Raji (cell line): Measurements from ENCODE around the gene FKBP15.

Source experiments
- POLR2A ChIP-seq: IDR thresholded peaks from 2 replicates; pipeline ENCODE4 v1.6.1; 2011; ENCODE audit warnings: low read depth, low read length, control low read depth; ENCODE audit not compliant: insufficient read depth

FKBP15 gene

GRCh38 chr9:113221003-113221799, at the start of gene FKBP15, which contains the start of gene SLC31A1:
Gene FKBP15, minus strand, starts transcription at chr9:113221277. Its CDS starts 34 bp downstream, at chr9:113221243.
Gene SLC31A1, plus strand, starts transcription at chr9:113221544. Its CDS starts 34,605 bp downstream, at chr9:113256149.
- TF ChIP-seq POLR2A = peak; percentile 86

- TF ChIP-seq POLR2A = no peak
Observed at GRCh38 chr9:113269871-113270270, 48.8 kb upstream of the FKBP15 start.

GRCh38 chr9:113269355-113269754, 48.3 kb upstream of the FKBP15 start:
- no peak for TF ChIP-seq POLR2A

GRCh38 chr9:113267911-113268566, 47.0 kb upstream of the FKBP15 start:
- TF ChIP-seq POLR2A = no peak

GRCh38 chr9:113266174-113266573, 45.1 kb upstream of the FKBP15 start:
- no peak for TF ChIP-seq POLR2A

- no peak for TF ChIP-seq POLR2A
Observed at GRCh38 chr9:113261917-113262671, 41.0 kb upstream of the FKBP15 start.

- TF ChIP-seq POLR2A = no peak
Observed at GRCh38 chr9:113258282-113258681, 37.2 kb upstream of the FKBP15 start.

- TF ChIP-seq POLR2A = no peak
Observed at GRCh38 chr9:113257863-113258262, 36.8 kb upstream of the FKBP15 start.

- no peak for TF ChIP-seq POLR2A
Observed at GRCh38 chr9:113255438-113255837, 34.4 kb upstream of the FKBP15 start.

- no peak for TF ChIP-seq POLR2A
Observed at GRCh38 chr9:113254991-113255390, 33.9 kb upstream of the FKBP15 start.

- no peak for TF ChIP-seq POLR2A
Observed at GRCh38 chr9:113250807-113251206, 29.7 kb upstream of the FKBP15 start.

- TF ChIP-seq POLR2A = no peak
Observed at GRCh38 chr9:113247640-113248039, 26.6 kb upstream of the FKBP15 start.

GRCh38 chr9:113246928-113247327, 25.9 kb upstream of the FKBP15 start:
- TF ChIP-seq POLR2A = no peak

GRCh38 chr9:113245894-113246293, 24.8 kb upstream of the FKBP15 start:
- TF ChIP-seq POLR2A = no peak

- no peak for TF ChIP-seq POLR2A
Observed at GRCh38 chr9:113244556-113244955, 23.5 kb upstream of the FKBP15 start.

- no peak for TF ChIP-seq POLR2A
Observed at GRCh38 chr9:113241161-113241560, 20.1 kb upstream of the FKBP15 start.

GRCh38 chr9:113238859-113239232, 17.8 kb upstream of the FKBP15 start:
- no peak for TF ChIP-seq POLR2A
